ENCODE data around the gene SMG1.
"Not testable (repeated sequence)": the region's sequence is repeated elsewhere in the genome, so short reads cannot be mapped to it uniquely, and the experiment has no call there.

DNA sequence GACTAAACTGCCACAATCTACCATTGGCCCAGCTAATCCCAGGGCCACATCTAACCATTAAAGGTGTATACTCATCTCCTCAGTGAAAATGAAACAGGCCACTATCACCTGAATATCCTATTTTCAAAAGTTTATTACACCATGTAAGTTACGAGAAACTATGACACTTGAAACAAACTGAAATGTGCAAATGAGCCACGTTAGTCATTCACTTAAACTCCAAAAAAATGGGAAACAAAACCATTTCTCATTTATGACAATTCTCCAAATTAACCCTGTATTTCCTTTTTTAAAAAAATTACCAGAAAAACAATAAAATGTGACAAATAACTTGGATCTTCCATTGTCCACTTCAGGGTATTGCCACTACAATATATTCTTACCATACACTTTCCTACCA, 41.8 kb downstream of the SMG1 start:
- not testable (repeated sequence) for TF ChIP-seq POLR2AphosphoS5, POLR2A (IDR thresholded peaks at IDR 0.05)
- TF ChIP-seq, protein P1, sequence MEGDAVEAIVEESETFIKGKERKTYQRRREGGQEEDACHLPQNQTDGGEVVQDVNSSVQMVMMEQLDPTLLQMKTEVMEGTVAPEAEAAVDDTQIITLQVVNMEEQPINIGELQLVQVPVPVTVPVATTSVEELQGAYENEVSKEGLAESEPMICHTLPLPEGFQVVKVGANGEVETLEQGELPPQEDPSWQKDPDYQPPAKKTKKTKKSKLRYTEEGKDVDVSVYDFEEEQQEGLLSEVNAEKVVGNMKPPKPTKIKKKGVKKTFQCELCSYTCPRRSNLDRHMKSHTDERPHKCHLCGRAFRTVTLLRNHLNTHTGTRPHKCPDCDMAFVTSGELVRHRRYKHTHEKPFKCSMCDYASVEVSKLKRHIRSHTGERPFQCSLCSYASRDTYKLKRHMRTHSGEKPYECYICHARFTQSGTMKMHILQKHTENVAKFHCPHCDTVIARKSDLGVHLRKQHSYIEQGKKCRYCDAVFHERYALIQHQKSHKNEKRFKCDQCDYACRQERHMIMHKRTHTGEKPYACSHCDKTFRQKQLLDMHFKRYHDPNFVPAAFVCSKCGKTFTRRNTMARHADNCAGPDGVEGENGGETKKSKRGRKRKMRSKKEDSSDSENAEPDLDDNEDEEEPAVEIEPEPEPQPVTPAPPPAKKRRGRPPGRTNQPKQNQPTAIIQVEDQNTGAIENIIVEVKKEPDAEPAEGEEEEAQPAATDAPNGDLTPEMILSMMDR (IDR thresholded peaks at IDR 0.05): not testable (repeated sequence)

All from breast epithelium (tissue), 3 donors.